H1 (cell line): ENCODE data around the gene WDR35. TPM values are rescaled to one million over a fixed set of nuclear protein-coding genes. Genes with fewer than 3 reads are reported as not detected.

ENCODE experiments used
- CTCF ChIA-PET: fragments of 300-600 bp; sonication (Branson Sonifier 250); formaldehyde crosslinking; loops from one replicate; lab custom pipeline; 2021; ENCODE audit not compliant: partially characterized antibody; lab: Charles Lee
- POLR2A ChIA-PET: fragments of 300-600 bp; sonication (Branson Sonifier 250); formaldehyde crosslinking; loops from one replicate; lab custom pipeline; 2021; ENCODE audit warnings: inconsistent platforms; ENCODE audit not compliant: partially characterized antibody; lab: Charles Lee
- DNase-seq, 2 experiments: peaks; one replicate each; pipeline versions ENCODE4 v3.0.0 to v3.0.0-alpha.2; 2010 to 2022; ENCODE audit warnings: low spot score in 2 of 2, low read depth in 1 of 2, mixed read lengths in 1 of 2
- FAIRE-seq: peaks from 2 replicates; lab custom pipeline; 2011; peaks lifted over from hg19 to GRCh38; lab: Jason Lieb, UNC
- H2AFZ ChIP-seq: 2 replicates; pipeline ENCODE4 v1.8.1; 2012; ENCODE audit warnings: low read length, inconsistent platforms
- H2AK5ac ChIP-seq: 2 replicates; pipeline ENCODE4 v1.6.1; 2013; ENCODE audit warnings: low read depth, low read length
- H2BK120ac ChIP-seq: replicated peaks from 2 replicates; pipeline ENCODE3; 2013; ENCODE audit warnings: low read depth, low read length, inconsistent platforms
- H2BK12ac ChIP-seq: 2 replicates; pipeline ENCODE4 v1.6.1; 2013; ENCODE audit warnings: low read depth, low read length
- H2BK15ac ChIP-seq: 2 replicates; pipeline ENCODE4 v1.6.1; 2013; ENCODE audit warnings: low read length
- H2BK20ac ChIP-seq: 2 replicates; pipeline ENCODE4 v1.6.1; 2013; ENCODE audit warnings: low read length
- H2BK5ac ChIP-seq: 2 replicates; pipeline ENCODE4 v1.6.1; 2013; ENCODE audit warnings: low read depth, low read length
- H3K14ac ChIP-seq: 2 replicates; pipeline ENCODE4 v1.6.1; 2013; ENCODE audit warnings: inconsistent platforms; ENCODE audit not compliant: insufficient read length
- H3K18ac ChIP-seq: 2 replicates; pipeline ENCODE4 v1.6.1; 2013; ENCODE audit warnings: low read length; ENCODE audit errors: extremely low read depth
- H3K23ac ChIP-seq: 2 replicates; pipeline ENCODE4 v1.6.1; 2013; ENCODE audit warnings: inconsistent platforms; ENCODE audit not compliant: insufficient read length
- H3K23me2 ChIP-seq: 2 replicates; pipeline ENCODE4 v1.6.1; 2013; ENCODE audit warnings: low read depth, low read length
- H3K27ac ChIP-seq: 2 replicates; pipeline ENCODE4 v1.6.1; 2011; ENCODE audit warnings: low read depth, low read length, inconsistent platforms
- H3K27me3 ChIP-seq, 4 experiments: replicated peaks in 1 of 4; 1 replicate in 1 of 4; 2 replicates in 3 of 4; pipeline versions ENCODE4 v1.6.1 to v1.8.1; 2011 to 2013; ENCODE audit warnings: low read length in 3 of 4, mild to moderate bottlenecking in 3 of 4, inconsistent platforms in 2 of 4, mixed read lengths in 2 of 4, moderate library complexity in 1 of 4; ENCODE audit not compliant: control insufficient read depth in 3 of 4, insufficient read depth in 3 of 4; ENCODE audit errors: extremely low read depth in 1 of 4
- H3K36me3 ChIP-seq, 4 experiments: 2 replicates each; pipeline versions ENCODE4 v1.6.1 to v1.8.1; 2011 to 2013; ENCODE audit warnings: mild to moderate bottlenecking in 4 of 4, low read length in 3 of 4, moderate library complexity in 2 of 4, control low read depth in 1 of 4, inconsistent platforms in 1 of 4; ENCODE audit not compliant: insufficient read depth in 4 of 4, control insufficient read depth in 2 of 4
- H3K4ac ChIP-seq: replicated peaks from 2 replicates; pipeline ENCODE3; 2013; ENCODE audit warnings: low read length, low read depth, mixed read lengths, inconsistent platforms; ENCODE audit not compliant: insufficient read length
- H3K4me1 ChIP-seq, 4 experiments: replicated peaks in 1 of 4; 1 replicate in 1 of 4; 2 replicates in 3 of 4; pipeline versions ENCODE4 v1.6.1 to v1.8.1; 2011 to 2013; ENCODE audit warnings: low read length in 3 of 4, inconsistent platforms in 2 of 4, mixed read lengths in 1 of 4; ENCODE audit not compliant: insufficient read depth in 4 of 4, control insufficient read depth in 3 of 4
- H3K4me2 ChIP-seq, 2 experiments: 2 replicates each; pipeline versions ENCODE4 v1.6.1 to v1.8.1; 2011 to 2013; ENCODE audit warnings: low read depth in 2 of 2, low read length in 2 of 2, control low read depth in 1 of 2, inconsistent platforms in 1 of 2, mild to moderate bottlenecking in 1 of 2; ENCODE audit not compliant: insufficient read depth in 1 of 2
- H3K4me3 ChIP-seq, 4 experiments: fragments of 200-600, 300-600 bp in 1 of 4; sonication (generic), shearing (Covaris generic), sonication (Bioruptor Twin) in 1 of 4; 2 replicates each; pipeline versions ENCODE4 v1.5.1 to v1.8.1; 2011 to 2016; ENCODE audit warnings: low read length in 4 of 4, low read depth in 3 of 4, control low read depth in 2 of 4, inconsistent platforms in 2 of 4, mild to moderate bottlenecking in 2 of 4, mixed read lengths in 1 of 4, moderate library complexity in 1 of 4; ENCODE audit not compliant: insufficient read depth in 2 of 4; ENCODE audit errors: extremely low read depth in 1 of 4
- H3K56ac ChIP-seq: replicated peaks from 2 replicates; pipeline ENCODE3; 2013; ENCODE audit warnings: low read depth, mild to moderate bottlenecking, mixed read lengths, low read length, inconsistent platforms; ENCODE audit not compliant: insufficient read length
- H3K79me1 ChIP-seq: 2 replicates; pipeline ENCODE4 v1.6.1; 2013; ENCODE audit warnings: low read depth, low read length, control low read depth
- H3K79me2 ChIP-seq, 2 experiments: 2 replicates each; pipeline versions ENCODE4 v1.6.1 to v1.8.1; 2012 to 2013; ENCODE audit warnings: low read length in 2 of 2, mild to moderate bottlenecking in 2 of 2, inconsistent platforms in 1 of 2; ENCODE audit not compliant: insufficient read depth in 2 of 2, control insufficient read depth in 1 of 2
- H3K9ac ChIP-seq, 4 experiments: replicated peaks in 1 of 4; 1 replicate in 1 of 4; 2 replicates in 3 of 4; pipeline versions ENCODE4 v1.6.1 to v1.8.1; 2011 to 2013; ENCODE audit warnings: low read depth in 3 of 4, low read length in 3 of 4, control low read depth in 2 of 4, mild to moderate bottlenecking in 2 of 4, moderate library complexity in 2 of 4, inconsistent platforms in 1 of 4; ENCODE audit errors: extremely low read depth in 1 of 4
- H3K9me3 ChIP-seq, 2 experiments: 2 replicates each; pipeline versions ENCODE4 v1.6.1 to v1.8.1; 2012 to 2013; ENCODE audit warnings: mild to moderate bottlenecking in 2 of 2, moderate library complexity in 2 of 2, control low read depth in 1 of 2, inconsistent platforms in 1 of 2, low read depth in 1 of 2, low read length in 1 of 2, mixed read lengths in 1 of 2; ENCODE audit not compliant: insufficient read depth in 2 of 2
- H4K20me1 ChIP-seq, 2 experiments: replicated peaks in 1 of 2; 2 replicates each; pipeline versions ENCODE3 to v1.8.1; 2011 to 2013; ENCODE audit warnings: inconsistent platforms in 2 of 2, low read length in 2 of 2, mild to moderate bottlenecking in 1 of 2; ENCODE audit not compliant: insufficient read depth in 2 of 2, control insufficient read depth in 1 of 2
- H4K5ac ChIP-seq: 2 replicates; pipeline ENCODE4 v1.6.1; 2013; ENCODE audit warnings: low read length, low read depth, mixed read lengths, inconsistent platforms; ENCODE audit not compliant: insufficient read length
- H4K8ac ChIP-seq: 2 replicates; pipeline ENCODE4 v1.8.0; 2013; ENCODE audit warnings: mild to moderate bottlenecking, moderate library complexity, low read length, inconsistent platforms; ENCODE audit not compliant: insufficient read depth; ENCODE audit errors: extremely low read depth
- H4K91ac ChIP-seq: replicated peaks from 2 replicates; pipeline ENCODE3; 2013; ENCODE audit warnings: low read length, mixed read lengths, inconsistent platforms; ENCODE audit not compliant: insufficient read length
- WGBS, 2 experiments: shearing (Covaris generic) in 1 of 2; methylation state at CpG; one replicate each; pipeline versions ENCODE4 v1.1.6 to v1.1.7; 2013 to 2015; ENCODE audit warnings: low lambda C conversion rate in 2 of 2, mixed read lengths in 2 of 2, inconsistent platforms in 1 of 2, low coverage in 1 of 2, missing lambda C conversion rate in 1 of 2; ENCODE audit not compliant: insufficient replicate concordance in 2 of 2, insufficient coverage in 1 of 2, insufficient read length in 1 of 2; ENCODE audit errors: extremely low coverage in 1 of 2, missing lambda C conversion rate in 1 of 2; 5-methylcytosine and 5-hydroxymethylcytosine counted together
- polyA plus RNA-seq, 7 experiments: library from polyadenylated mRNA; depleted of rRNA in 3 of 7; stranded (reverse) in 5 of 7; unstranded in 2 of 7; fragments of >200 nt in 5 of 7; fragments of 200-250 nt in 2 of 7; gene quantifications; 1 replicate in 5 of 7; 2 replicates in 1 of 7; 4 replicates in 1 of 7; pipeline versions ENCODE4 v1.2.1 to v1.2.3, GENCODE V29; 2011 to 2013; ENCODE audit warnings: missing spikeins in 2 of 7, mixed read lengths in 2 of 7
- total RNA-seq: library from RNA; stranded (reverse); fragmentation: NEBNext Ultra II Directional; extraction: Animal tissue kit (Norgen Biotek cat#: 25700); gene quantifications from 2 replicates; pipeline ENCODE4 v1.2.1, GENCODE V29; 2021
- TF ChIP-seq, protein P1 (sequence below), 3 experiments: IDR thresholded peaks; 1 replicate in 2 of 3; 2 replicates in 1 of 3; pipeline versions ENCODE4 v1.5.1 to v1.6.1; 2011; ENCODE audit warnings: low read length in 3 of 3, mild to moderate bottlenecking in 3 of 3, inconsistent platforms in 2 of 3, low read depth in 1 of 3, moderate library complexity in 1 of 3; ENCODE audit not compliant: insufficient read depth in 1 of 3; ENCODE audit errors: control extremely low read depth in 1 of 3

Gene WDR35
- total and polyA plus RNA-seq, 2 of the 8 experiments (the other 6 are each of a cell fraction or from before 2014, with no cell fraction given) = 9.0 to 25.5 TPM

DNA sequence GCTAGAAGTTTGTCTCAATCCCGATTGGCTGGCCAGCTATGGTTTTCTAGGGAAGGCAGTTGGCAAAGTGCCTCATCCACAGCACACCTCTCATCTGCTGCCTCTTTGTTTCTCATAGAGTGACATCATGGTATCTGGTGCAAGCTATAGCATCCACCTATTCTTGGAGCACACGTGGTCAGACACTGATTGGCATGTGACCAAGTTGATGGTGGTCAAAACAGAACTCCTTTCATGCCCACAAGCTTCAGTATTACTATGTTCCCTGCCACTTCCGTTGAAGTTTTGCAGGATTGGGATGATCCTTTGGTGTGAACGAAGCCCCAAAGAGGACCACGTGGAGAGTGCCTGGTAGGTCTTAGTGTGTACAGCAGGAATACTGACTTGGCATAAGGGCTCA, 116.9 kb downstream of the WDR35 start:
- Histone ChIP-seq H3K56ac (no peak overlapping the region), H2BK20ac (no peak overlapping the region), H4K5ac (no peak overlapping the region), H3K9ac (no peak overlapping the region), H3K4me1 (peaks cover 0 to 6% (median 2%) of the 10 kb centered on the region in 4 experiments; a peak in 3 of 7 replicates), H4K91ac (no peak overlapping the region), H3K4me3 (no peak overlapping the region), H3K18ac (no peak overlapping the region), H3K23ac (no peak overlapping the region), H2BK12ac (no peak overlapping the region), H2BK120ac (no peak overlapping the region), H2BK5ac (no peak overlapping the region), H3K79me2 (no peaks in the 10 kb centered on the region), H3K79me1 (no peaks in the 10 kb centered on the region; the same call in 1 of the 2 replicates), H3K4me2 (no peak overlapping the region), H2AK5ac (no peak overlapping the region), H4K20me1 (no peaks in the 10 kb centered on the region), H2BK15ac (no peak overlapping the region), H3K36me3 (no peaks in the 10 kb centered on the region), H2AFZ (no peak overlapping the region), H3K23me2 (peaks cover 6% of the 10 kb centered on the region; the same call in 1 of the 2 replicates), H3K27me3 (peaks cover 0 to 19% (median 16%) of the 10 kb centered on the region in 4 experiments; a peak in 6 of 7 replicates), H3K9me3 (no peaks in the 10 kb centered on the region), H3K27ac (no peak overlapping the region), H3K4ac (no peak overlapping the region), H4K8ac (no peak overlapping the region), H3K14ac (no peak overlapping the region)
- no peak for DNase-seq
- FAIRE-seq = no peak
- WGBS, 2 experiments = 86% methylated on average over 5 of the region's 5 CpGs; no CpG with 5 or more reads in 1 of the 2 experiments
- ChIA-PET POLR2A (no interaction called here), CTCF (interaction anchor here (0.9 to 5.5 kb wide), 6 partner anchors 8 to 1694 kb away, joined by 3 to 33 read pairs (median 3); no protein-coding TSS in a partner anchor)
- TF ChIP-seq, protein P1, sequence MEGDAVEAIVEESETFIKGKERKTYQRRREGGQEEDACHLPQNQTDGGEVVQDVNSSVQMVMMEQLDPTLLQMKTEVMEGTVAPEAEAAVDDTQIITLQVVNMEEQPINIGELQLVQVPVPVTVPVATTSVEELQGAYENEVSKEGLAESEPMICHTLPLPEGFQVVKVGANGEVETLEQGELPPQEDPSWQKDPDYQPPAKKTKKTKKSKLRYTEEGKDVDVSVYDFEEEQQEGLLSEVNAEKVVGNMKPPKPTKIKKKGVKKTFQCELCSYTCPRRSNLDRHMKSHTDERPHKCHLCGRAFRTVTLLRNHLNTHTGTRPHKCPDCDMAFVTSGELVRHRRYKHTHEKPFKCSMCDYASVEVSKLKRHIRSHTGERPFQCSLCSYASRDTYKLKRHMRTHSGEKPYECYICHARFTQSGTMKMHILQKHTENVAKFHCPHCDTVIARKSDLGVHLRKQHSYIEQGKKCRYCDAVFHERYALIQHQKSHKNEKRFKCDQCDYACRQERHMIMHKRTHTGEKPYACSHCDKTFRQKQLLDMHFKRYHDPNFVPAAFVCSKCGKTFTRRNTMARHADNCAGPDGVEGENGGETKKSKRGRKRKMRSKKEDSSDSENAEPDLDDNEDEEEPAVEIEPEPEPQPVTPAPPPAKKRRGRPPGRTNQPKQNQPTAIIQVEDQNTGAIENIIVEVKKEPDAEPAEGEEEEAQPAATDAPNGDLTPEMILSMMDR (IDR thresholded peaks at IDR 0.05; ENCODE audit: control extremely low read depth in 1 of 3, insufficient read depth in 1 of 3, low read depth in 1 of 3, low read length in 3 of 3) = no peak
